ENCODE data around the gene HGS. TPM values are rescaled to one million over a fixed set of nuclear protein-coding genes. Genes with fewer than 3 reads are reported as not detected.

The HGS gene
- total RNA-seq, 1 donor from 2014 or later: 50.5 TPM

- DNase-seq: no peak
- Histone ChIP-seq H3K4me1 (peaks cover 22% of the 10 kb centered on the region), H3K4me3 (no peak overlapping the region), H3K36me3 (no peaks in the 10 kb centered on the region), H3K27ac (replicated peaks) (no peak overlapping the region), H3K9me3 (replicated peaks) (no peaks in the 10 kb centered on the region), H3K27me3 (ENCODE audit: low read depth) (peaks cover 36% of the 10 kb centered on the region)
- intact Hi-C loops (cut with micrococcal nuclease): no loop called here
- TF ChIP-seq CTCF (IDR thresholded peaks at IDR 0.05; ENCODE audit: borderline replicate concordance): no peak
Measured at GRCh38 chr17:81727324-81728031, 43.7 kb downstream of the HGS start.

GRCh38 chr17:81733507-81734404 is 49.9 kb downstream of the HGS start:
- intact Hi-C loops (cut with micrococcal nuclease): no loop called here
- TF ChIP-seq CTCF (IDR thresholded peaks at IDR 0.05; ENCODE audit: borderline replicate concordance): peak; percentile 95
- H3K9me3 ChIP-seq (replicated peaks): no peaks in the 10 kb centered on the region

GRCh38 chr17:81734405-81735263 is 50.8 kb downstream of the HGS start:
- Histone ChIP-seq H3K27me3 (ENCODE audit: low read depth) (peaks cover 49% of the 10 kb centered on the region), H3K4me1 (peaks cover 25% of the 10 kb centered on the region), H3K36me3 (no peaks in the 10 kb centered on the region), H3K4me3 (no peak overlapping the region), H3K9me3 (replicated peaks) (no peaks in the 10 kb centered on the region), H3K27ac (replicated peaks) (no peak overlapping the region)
- DNase-seq: no peak
- no peak for TF ChIP-seq CTCF (IDR thresholded peaks at IDR 0.05; ENCODE audit: borderline replicate concordance)
- intact Hi-C loops (cut with micrococcal nuclease): no loop called here

More at GRCh38 chr17:81733507-81734404, 49.9 kb downstream of the HGS start:
- Histone ChIP-seq H3K36me3 (no peaks in the 10 kb centered on the region), H3K27ac (replicated peaks) (no peak overlapping the region), H3K27me3 (ENCODE audit: low read depth) (peaks cover 58% of the 10 kb centered on the region), H3K4me3 (no peak overlapping the region), H3K4me1 (peaks cover 25% of the 10 kb centered on the region)
- DNase-seq: peak; percentile 83

GRCh38 chr17:81735264-81736102 is 51.7 kb downstream of the HGS start:
- TF ChIP-seq CTCF (IDR thresholded peaks at IDR 0.05; ENCODE audit: borderline replicate concordance): no peak
- peak overlapping the region; percentile 31 for H3K4me3 ChIP-seq
- H3K27me3 ChIP-seq (ENCODE audit: low read depth): peaks cover 44% of the 10 kb centered on the region
- intact Hi-C loops (cut with micrococcal nuclease): no loop called here
- DNase-seq: no peak
- H3K27ac ChIP-seq (replicated peaks): no peak overlapping the region
- H3K36me3 ChIP-seq: no peaks in the 10 kb centered on the region
- peaks cover 23% of the 10 kb centered on the region for H3K4me1 ChIP-seq
- H3K9me3 ChIP-seq (replicated peaks): no peaks in the 10 kb centered on the region

Data from left ventricle myocardium inferior (tissue), 1 donor.